HL-60 (cell line): Measurements from ENCODE around the gene RNU6-9.

Source experiments
- DNase-seq, 2 experiments: peaks; one replicate each; pipeline ENCODE4 v3.0.0-alpha.2; 2010 to 2020; ENCODE audit warnings: low read depth in 1 of 2, low spot score in 1 of 2
- H3K27ac ChIP-seq: fragments of 250-450 bp; sonication (Bioruptor Pico); replicated peaks from 2 replicates; pipeline ENCODE4 v1.5.1; 2020; ENCODE audit warnings: mild to moderate bottlenecking, moderate library complexity
- H3K27me3 ChIP-seq: fragments of 250-450 bp; sonication (Bioruptor Pico); 2 replicates; pipeline ENCODE4 v1.5.1; 2021; ENCODE audit warnings: mild to moderate bottlenecking, moderate library complexity; ENCODE audit not compliant: insufficient read depth, poor library complexity, severe bottlenecking
- H3K4me3 ChIP-seq: replicated peaks from 2 replicates; pipeline ENCODE4 v1.5.1; 2011; ENCODE audit warnings: mild to moderate bottlenecking, control low read depth, low read length; ENCODE audit not compliant: insufficient read depth
- GABPA ChIP-seq: IDR thresholded peaks from 2 replicates; pipeline ENCODE4 v1.6.1; 2012; ENCODE audit warnings: low read depth
- POLR2AphosphoS5 ChIP-seq: IDR thresholded peaks from 2 replicates; pipeline ENCODE4 v1.6.1; 2012; ENCODE audit warnings: low read depth
- SPI1 ChIP-seq: IDR thresholded peaks from 2 replicates; pipeline ENCODE4 v1.6.1; 2012; ENCODE audit warnings: low read depth, mild to moderate bottlenecking, borderline replicate concordance
- TF ChIP-seq, protein P1 (sequence below): IDR thresholded peaks from one replicate; pipeline ENCODE4 v1.5.1; 2011; ENCODE audit warnings: low read length, control low read depth, inconsistent platforms; ENCODE audit not compliant: insufficient read depth
- TF ChIP-seq, protein P2 (sequence below): IDR thresholded peaks from 2 replicates; pipeline ENCODE4 v1.6.1; 2012; ENCODE audit warnings: low read depth; ENCODE audit not compliant: insufficient replicate concordance

Gene RNU6-9

GRCh38 chr19:904545-904944 lies 11.3 kb downstream of the RNU6-9 start:
- DNase-seq = no peak
- Histone ChIP-seq H3K27me3 (no peaks in the 10 kb centered on the region), H3K27ac (no peak overlapping the region), H3K4me3 (no peak overlapping the region)
- TF ChIP-seq, protein P1, sequence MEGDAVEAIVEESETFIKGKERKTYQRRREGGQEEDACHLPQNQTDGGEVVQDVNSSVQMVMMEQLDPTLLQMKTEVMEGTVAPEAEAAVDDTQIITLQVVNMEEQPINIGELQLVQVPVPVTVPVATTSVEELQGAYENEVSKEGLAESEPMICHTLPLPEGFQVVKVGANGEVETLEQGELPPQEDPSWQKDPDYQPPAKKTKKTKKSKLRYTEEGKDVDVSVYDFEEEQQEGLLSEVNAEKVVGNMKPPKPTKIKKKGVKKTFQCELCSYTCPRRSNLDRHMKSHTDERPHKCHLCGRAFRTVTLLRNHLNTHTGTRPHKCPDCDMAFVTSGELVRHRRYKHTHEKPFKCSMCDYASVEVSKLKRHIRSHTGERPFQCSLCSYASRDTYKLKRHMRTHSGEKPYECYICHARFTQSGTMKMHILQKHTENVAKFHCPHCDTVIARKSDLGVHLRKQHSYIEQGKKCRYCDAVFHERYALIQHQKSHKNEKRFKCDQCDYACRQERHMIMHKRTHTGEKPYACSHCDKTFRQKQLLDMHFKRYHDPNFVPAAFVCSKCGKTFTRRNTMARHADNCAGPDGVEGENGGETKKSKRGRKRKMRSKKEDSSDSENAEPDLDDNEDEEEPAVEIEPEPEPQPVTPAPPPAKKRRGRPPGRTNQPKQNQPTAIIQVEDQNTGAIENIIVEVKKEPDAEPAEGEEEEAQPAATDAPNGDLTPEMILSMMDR = no peak
- TF ChIP-seq GABPA = no peak
- no peak for TF ChIP-seq POLR2AphosphoS5

GRCh38 chr19:906480-906879 lies 13.2 kb downstream of the RNU6-9 start:
- Histone ChIP-seq H3K4me3 (no peak overlapping the region), H3K27ac (no peak overlapping the region), H3K27me3 (no peaks in the 10 kb centered on the region)
- no peak for DNase-seq
- TF ChIP-seq, protein P2, sequence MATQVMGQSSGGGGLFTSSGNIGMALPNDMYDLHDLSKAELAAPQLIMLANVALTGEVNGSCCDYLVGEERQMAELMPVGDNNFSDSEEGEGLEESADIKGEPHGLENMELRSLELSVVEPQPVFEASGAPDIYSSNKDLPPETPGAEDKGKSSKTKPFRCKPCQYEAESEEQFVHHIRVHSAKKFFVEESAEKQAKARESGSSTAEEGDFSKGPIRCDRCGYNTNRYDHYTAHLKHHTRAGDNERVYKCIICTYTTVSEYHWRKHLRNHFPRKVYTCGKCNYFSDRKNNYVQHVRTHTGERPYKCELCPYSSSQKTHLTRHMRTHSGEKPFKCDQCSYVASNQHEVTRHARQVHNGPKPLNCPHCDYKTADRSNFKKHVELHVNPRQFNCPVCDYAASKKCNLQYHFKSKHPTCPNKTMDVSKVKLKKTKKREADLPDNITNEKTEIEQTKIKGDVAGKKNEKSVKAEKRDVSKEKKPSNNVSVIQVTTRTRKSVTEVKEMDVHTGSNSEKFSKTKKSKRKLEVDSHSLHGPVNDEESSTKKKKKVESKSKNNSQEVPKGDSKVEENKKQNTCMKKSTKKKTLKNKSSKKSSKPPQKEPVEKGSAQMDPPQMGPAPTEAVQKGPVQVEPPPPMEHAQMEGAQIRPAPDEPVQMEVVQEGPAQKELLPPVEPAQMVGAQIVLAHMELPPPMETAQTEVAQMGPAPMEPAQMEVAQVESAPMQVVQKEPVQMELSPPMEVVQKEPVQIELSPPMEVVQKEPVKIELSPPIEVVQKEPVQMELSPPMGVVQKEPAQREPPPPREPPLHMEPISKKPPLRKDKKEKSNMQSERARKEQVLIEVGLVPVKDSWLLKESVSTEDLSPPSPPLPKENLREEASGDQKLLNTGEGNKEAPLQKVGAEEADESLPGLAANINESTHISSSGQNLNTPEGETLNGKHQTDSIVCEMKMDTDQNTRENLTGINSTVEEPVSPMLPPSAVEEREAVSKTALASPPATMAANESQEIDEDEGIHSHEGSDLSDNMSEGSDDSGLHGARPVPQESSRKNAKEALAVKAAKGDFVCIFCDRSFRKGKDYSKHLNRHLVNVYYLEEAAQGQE = no peak
- no peak for TF ChIP-seq SPI1
- no peak for TF ChIP-seq POLR2AphosphoS5
- TF ChIP-seq, protein P1 = no peak
- TF ChIP-seq GABPA = no peak

GRCh38 chr19:907183-907853 lies 14.0 kb downstream of the RNU6-9 start:
- Histone ChIP-seq H3K27ac (no peak overlapping the region), H3K4me3 (no peak overlapping the region)
- DNase-seq = no peak

More at GRCh38 chr19:907183-907853, 14.0 kb downstream of the RNU6-9 start:
- TF ChIP-seq, protein P1 = no peak
- TF ChIP-seq POLR2AphosphoS5 (no peak; the same call in 1 of the 2 replicates), GABPA (no peak), SPI1 (no peak)
- TF ChIP-seq, protein P2 = no peak
- no peaks in the 10 kb centered on the region for H3K27me3 ChIP-seq
